Activated CD8-positive, alpha-beta T cell treated with anti-CD3 and anti-CD28 coated beads for 36 hours (primary cell): ENCODE data around the gene HSPA14. TPM values are rescaled to one million over a fixed set of nuclear protein-coding genes. Genes with fewer than 3 reads are reported as not detected.

Experiments used
- ATAC-seq: fragments of 200-7000 bp; cut with Tn5 transposase; one replicate; pipeline ENCODE4 v1.10.0; 2021; ENCODE audit warnings: mild to moderate bottlenecking, moderate library complexity
- CTCF ChIA-PET: fragments of 350-600 bp; sonication (Branson Sonifier 250); formaldehyde crosslinking; loops from one replicate; lab custom pipeline; 2021; ENCODE audit warnings: antibody characterized with exemption; lab: Charles Lee
- POLR2A ChIA-PET: fragments of 350-600 bp; sonication (Branson Sonifier 250); formaldehyde crosslinking; loops from one replicate; lab custom pipeline; 2021; ENCODE audit warnings: antibody characterized with exemption; lab: Charles Lee
- DNase-seq: peaks from one replicate; pipeline ENCODE4 v3.0.0-alpha.2; 2020
- H3K27ac Mint-ChIP-seq: one replicate; pipeline ENCODE4 v1.8.0; 2021; ENCODE audit warnings: mild to moderate bottlenecking, mixed read lengths
- H3K27me3 Mint-ChIP-seq: one replicate; pipeline ENCODE4 v1.8.0; 2021; ENCODE audit warnings: mixed read lengths
- H3K36me3 Mint-ChIP-seq: one replicate; pipeline ENCODE4 v1.8.0; 2021; ENCODE audit warnings: low read depth, mixed read lengths
- H3K4me1 Mint-ChIP-seq: one replicate; pipeline ENCODE4 v1.8.0; 2021; ENCODE audit warnings: low read depth, mixed read lengths
- H3K4me3 Mint-ChIP-seq: one replicate; pipeline ENCODE4 v1.8.0; 2021; ENCODE audit warnings: mild to moderate bottlenecking, moderate library complexity, mixed read lengths
- H3K9me3 Mint-ChIP-seq: one replicate; pipeline ENCODE4 v1.8.0; 2021; ENCODE audit warnings: mixed read lengths
- CTCF ChIP-seq: fragments of 200-600 bp; IDR thresholded peaks from one replicate; pipeline ENCODE4 v1.8.0; 2022; ENCODE audit warnings: antibody characterized with exemption, mild to moderate bottlenecking
- intact Hi-C: fragments of 100-400 bp; cut with micrococcal nuclease; formaldehyde crosslinking; loops from one replicate; pipeline ENCODE4 v1.10.0; 2022
- total RNA-seq, 2 experiments: library from RNA; stranded (reverse); gene quantifications; one replicate each; pipeline ENCODE4 v1.2.3, GENCODE V29; 2021

Gene HSPA14
- total RNA-seq, 2 experiments from 2014 or later: 36.1 to 36.7 TPM

- intact Hi-C loops: loop anchor here (2.0 kb wide), 1 partner anchor 325 kb away; no protein-coding TSS in a partner anchor
- TF ChIP-seq CTCF: no peak
- POLR2A ChIA-PET: interaction anchor here (0.7 kb wide), 1 partner anchor 165 kb away, joined by 5 read pairs; no protein-coding TSS in a partner anchor
Observed at GRCh38 chr10:14823966-14824365, 14.1 kb upstream of the HSPA14 start.

DNA sequence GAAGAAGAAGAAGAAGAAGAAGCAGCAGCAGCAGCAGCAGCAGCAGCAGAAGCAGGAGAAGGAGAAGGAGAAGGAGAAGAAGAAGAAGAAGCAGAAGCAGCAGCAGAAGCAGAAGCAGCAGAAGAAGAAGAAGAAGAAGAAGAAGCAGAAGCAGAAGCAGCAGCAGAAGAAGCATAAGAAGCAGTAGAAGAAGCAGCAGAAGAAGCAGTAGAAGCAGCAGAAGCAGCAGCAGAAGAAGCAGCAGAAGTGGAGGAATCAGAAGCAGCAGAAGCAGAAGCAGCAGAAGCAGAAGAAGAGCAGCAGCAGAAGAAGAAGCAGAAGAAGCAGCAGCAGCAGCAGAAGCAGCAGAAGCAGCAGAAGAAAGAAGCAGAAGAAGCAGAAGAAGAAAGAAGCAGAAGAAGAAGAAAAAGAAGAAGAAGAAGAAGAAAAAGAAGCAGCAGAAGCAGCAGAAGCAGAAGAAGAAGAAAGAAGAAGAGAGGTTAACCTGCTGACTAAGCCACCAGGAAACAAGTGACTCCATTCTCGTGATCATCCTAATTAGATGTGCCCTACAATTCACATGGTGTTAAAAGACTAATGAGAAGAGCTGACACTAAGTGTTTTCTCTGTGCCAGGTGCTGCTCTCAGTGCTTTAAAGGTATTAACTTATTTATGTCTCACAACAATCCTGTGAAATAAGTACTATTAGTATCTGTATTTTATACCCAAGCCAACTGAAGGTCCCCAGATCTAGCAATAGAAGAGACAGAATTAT lies 11.9 kb upstream of the HSPA14 start:
- no peaks in the 10 kb centered on the region for H3K27me3 Mint-ChIP-seq
- ATAC-seq (no peak), DNase-seq (no peak)
- ChIA-PET POLR2A (interaction anchor here (0.7 kb wide), 1 partner anchor 220 kb away, joined by 3 read pairs; no protein-coding TSS in a partner anchor), CTCF (interaction anchor here (1.0 kb wide), 2 partner anchors 10 to 23 kb away, joined by 3 to 4 read pairs; no protein-coding TSS in a partner anchor)
- no peak overlapping the region for H3K27ac Mint-ChIP-seq
- no peaks in the 10 kb centered on the region for H3K9me3 Mint-ChIP-seq
- H3K4me3 Mint-ChIP-seq: no peak overlapping the region
- no peaks in the 10 kb centered on the region for H3K36me3 Mint-ChIP-seq
- peaks cover 3% of the 10 kb centered on the region for H3K4me1 Mint-ChIP-seq
- intact Hi-C loops: no loop called here
- no peak for TF ChIP-seq CTCF

More at GRCh38 chr10:14823966-14824365, 14.1 kb upstream of the HSPA14 start:
- H3K27ac Mint-ChIP-seq: no peak overlapping the region
- ATAC-seq (no peak), DNase-seq (no peak)
- H3K4me1 Mint-ChIP-seq: peaks cover 3% of the 10 kb centered on the region
- no peaks in the 10 kb centered on the region for H3K9me3 Mint-ChIP-seq
- no peak overlapping the region for H3K4me3 Mint-ChIP-seq
- CTCF ChIA-PET: interaction anchor here (0.8 to 3.4 kb wide), 15 partner anchors 13 to 325 kb away, joined by 3 to 35 read pairs (median 5); partner anchors contain the start of genes CDNF, HSPA14 and MSANTD7
- no peaks in the 10 kb centered on the region for H3K36me3 Mint-ChIP-seq
- H3K27me3 Mint-ChIP-seq: no peaks in the 10 kb centered on the region

- no peak overlapping the region for H3K4me3 Mint-ChIP-seq
- H3K36me3 Mint-ChIP-seq: peaks cover 2% of the 10 kb centered on the region
- ChIA-PET CTCF (no interaction called here), POLR2A (no interaction called here)
- DNase-seq (no peak), ATAC-seq (no peak)
- H3K27ac Mint-ChIP-seq: no peak overlapping the region
- H3K27me3 Mint-ChIP-seq: no peaks in the 10 kb centered on the region
- intact Hi-C loops: loop anchor here (10.0 kb wide), 1 partner anchor 122 kb away; the partner anchor contains the start of genes DCLRE1C and MEIG1
- H3K9me3 Mint-ChIP-seq: no peaks in the 10 kb centered on the region
- peaks cover 7% of the 10 kb centered on the region for H3K4me1 Mint-ChIP-seq
- TF ChIP-seq CTCF: no peak
Observed at GRCh38 chr10:14833106-14833505, 5.0 kb upstream of the HSPA14 start.

DNA sequence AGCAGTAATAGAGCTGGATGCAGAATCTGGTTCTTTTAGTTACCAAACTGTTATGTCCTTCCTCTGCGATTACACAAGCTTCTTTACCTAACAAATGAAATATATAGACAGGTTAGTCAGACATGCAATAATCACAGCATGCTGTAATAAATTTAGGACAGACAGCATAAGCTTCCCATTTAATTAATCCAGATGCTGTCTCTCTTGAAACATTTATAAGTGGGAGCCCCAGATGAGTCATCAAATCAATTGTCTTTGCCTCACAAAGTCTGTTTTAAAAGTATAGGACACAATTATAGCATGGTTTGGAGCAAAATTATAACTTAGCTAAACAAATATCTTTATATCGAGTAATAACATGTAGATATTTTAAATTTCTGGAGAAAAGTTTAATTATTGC lies 1.9 kb upstream of the HSPA14 start:
- Mint-ChIP-seq H3K4me3 (no peak overlapping the region), H3K27me3 (no peaks in the 10 kb centered on the region), H3K4me1 (peaks cover 24% of the 10 kb centered on the region), H3K9me3 (no peaks in the 10 kb centered on the region), H3K27ac (no peak overlapping the region), H3K36me3 (peaks cover 17% of the 10 kb centered on the region)
- CTCF ChIA-PET: interaction anchor here (0.6 to 4.9 kb wide), 8 partner anchors 9 to 339 kb away, joined by 3 to 35 read pairs (median 4); no protein-coding TSS in a partner anchor
- ATAC-seq (no peak), DNase-seq (no peak)
- POLR2A ChIA-PET: interaction anchor here (1.7 kb wide), 1 partner anchor 651 kb away, joined by 7 read pairs; no protein-coding TSS in a partner anchor
- intact Hi-C loops: loop anchor here (10.0 kb wide), 1 partner anchor 119 kb away; the partner anchor contains the start of genes DCLRE1C and MEIG1
- TF ChIP-seq CTCF: no peak
